DND-41 (cell line): Measurements from ENCODE around the gene FAM90A26.
A peak's percentile ranks its signal among the peaks of the same experiment; 100 is the strongest.
"Not testable (repeated sequence)": the region's sequence is repeated elsewhere in the genome, so short reads cannot be mapped to it uniquely, and the experiment has no call there.

Source experiments
- ATAC-seq: fragments of 200-7000 bp; cut with Tn5 transposase; 3 replicates; pipeline ENCODE4 v1.9.1; 2021; ENCODE audit warnings: low read depth; ENCODE audit not compliant: insufficient read depth
- DNase-seq: peaks from one replicate; pipeline ENCODE4 v3.0.0-alpha.2; 2020
- H2AFZ ChIP-seq: 2 replicates; pipeline ENCODE4 v1.6.0; 2012; ENCODE audit warnings: low read depth, low read length
- H3K27ac ChIP-seq: 2 replicates; pipeline ENCODE4 v1.5.1; 2012; ENCODE audit warnings: low read length, inconsistent platforms
- H3K27me3 ChIP-seq: fragments of 200-600 bp; sonication (generic); 2 replicates; pipeline ENCODE4 v1.6.0; 2012; ENCODE audit warnings: low read length, mild to moderate bottlenecking, inconsistent platforms; ENCODE audit not compliant: insufficient read depth, poor library complexity
- H3K36me3 ChIP-seq: 2 replicates; pipeline ENCODE4 v1.5.1; 2012; ENCODE audit warnings: low read length, inconsistent platforms; ENCODE audit not compliant: insufficient read depth
- H3K4me1 ChIP-seq: 2 replicates; pipeline ENCODE4 v1.5.1; 2012; ENCODE audit warnings: mild to moderate bottlenecking, low read length; ENCODE audit not compliant: insufficient read depth
- H3K4me2 ChIP-seq: 2 replicates; pipeline ENCODE4 v1.6.0; 2012; ENCODE audit warnings: mild to moderate bottlenecking, moderate library complexity, low read length, inconsistent platforms; ENCODE audit not compliant: insufficient read depth
- H3K4me3 ChIP-seq, 2 experiments: fragments of 200-600 bp in 1 of 2; shearing (Covaris generic) in 1 of 2; 2 replicates each; pipeline ENCODE4 v1.5.1; 2012 to 2016; ENCODE audit warnings: inconsistent platforms in 2 of 2, low read length in 2 of 2, mild to moderate bottlenecking in 2 of 2, low read depth in 1 of 2, moderate library complexity in 1 of 2
- H3K79me2 ChIP-seq: 2 replicates; pipeline ENCODE4 v1.6.0; 2012; ENCODE audit warnings: low read length, inconsistent platforms; ENCODE audit not compliant: insufficient read depth
- H3K9ac ChIP-seq: 2 replicates; pipeline ENCODE4 v1.6.0; 2012; ENCODE audit warnings: low read depth, mild to moderate bottlenecking, inconsistent platforms, low read length, moderate library complexity
- H3K9me3 ChIP-seq: 2 replicates; pipeline ENCODE4 v1.5.1; 2012; ENCODE audit warnings: low read length, moderate library complexity, mild to moderate bottlenecking, inconsistent platforms; ENCODE audit not compliant: insufficient read depth, severe bottlenecking
- H4K20me1 ChIP-seq: 2 replicates; pipeline ENCODE4 v1.6.0; 2012; ENCODE audit warnings: low read length; ENCODE audit not compliant: insufficient read depth
- CTCF ChIP-seq: IDR thresholded peaks from 2 replicates; pipeline ENCODE4 v1.5.1; 2012; ENCODE audit warnings: borderline replicate concordance, low read length, moderate library complexity, mild to moderate bottlenecking; ENCODE audit not compliant: poor library complexity, severe bottlenecking; ENCODE audit errors: extremely low read depth

Gene FAM90A26

DNA sequence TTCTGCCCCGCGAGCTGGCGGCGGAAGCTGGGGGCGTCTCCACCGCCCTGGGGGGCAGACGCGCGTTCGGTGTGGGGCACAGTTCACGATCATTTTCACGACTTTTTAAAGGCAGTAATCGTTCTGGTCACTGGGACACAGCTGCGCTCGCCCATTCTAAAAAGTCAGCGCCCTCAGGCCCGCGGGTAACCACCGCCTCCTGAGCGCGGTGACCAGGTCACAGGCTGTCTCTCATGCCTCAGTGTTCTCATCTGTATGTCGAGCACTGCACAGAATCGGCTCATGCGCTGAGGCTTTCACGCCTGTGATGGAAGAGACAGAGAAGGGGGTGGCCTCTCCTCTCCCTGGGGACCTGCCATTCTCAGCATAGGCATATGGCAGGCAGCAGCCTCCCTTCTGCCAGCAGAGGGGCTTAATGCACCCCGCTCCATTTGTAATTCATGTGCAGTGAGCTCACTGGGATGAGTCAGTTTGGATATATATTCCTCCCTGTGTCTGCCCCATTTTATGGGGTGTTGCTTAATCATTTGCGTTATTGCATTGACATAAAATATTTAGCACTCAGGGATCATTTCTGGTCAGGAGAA is 16.5 kb upstream of the FAM90A26 start:
- H3K27ac ChIP-seq, H3K9me3 ChIP-seq, H3K36me3 ChIP-seq, H4K20me1 ChIP-seq, H3K27me3 ChIP-seq, ATAC-seq, H3K4me1 ChIP-seq, H3K79me2 ChIP-seq: not testable (repeated sequence)
- peak; percentile 35 for DNase-seq
- Histone ChIP-seq H3K4me2 (peak overlapping the region; percentile 64), H2AFZ (peak overlapping the region; percentile 70), H3K9ac (peak overlapping the region; percentile 62), H3K4me3 (peak overlapping the region in 1 of 2 experiments; percentile 59; a peak in 3 of 4 replicates)
- peak; percentile 8 for TF ChIP-seq CTCF

DNA sequence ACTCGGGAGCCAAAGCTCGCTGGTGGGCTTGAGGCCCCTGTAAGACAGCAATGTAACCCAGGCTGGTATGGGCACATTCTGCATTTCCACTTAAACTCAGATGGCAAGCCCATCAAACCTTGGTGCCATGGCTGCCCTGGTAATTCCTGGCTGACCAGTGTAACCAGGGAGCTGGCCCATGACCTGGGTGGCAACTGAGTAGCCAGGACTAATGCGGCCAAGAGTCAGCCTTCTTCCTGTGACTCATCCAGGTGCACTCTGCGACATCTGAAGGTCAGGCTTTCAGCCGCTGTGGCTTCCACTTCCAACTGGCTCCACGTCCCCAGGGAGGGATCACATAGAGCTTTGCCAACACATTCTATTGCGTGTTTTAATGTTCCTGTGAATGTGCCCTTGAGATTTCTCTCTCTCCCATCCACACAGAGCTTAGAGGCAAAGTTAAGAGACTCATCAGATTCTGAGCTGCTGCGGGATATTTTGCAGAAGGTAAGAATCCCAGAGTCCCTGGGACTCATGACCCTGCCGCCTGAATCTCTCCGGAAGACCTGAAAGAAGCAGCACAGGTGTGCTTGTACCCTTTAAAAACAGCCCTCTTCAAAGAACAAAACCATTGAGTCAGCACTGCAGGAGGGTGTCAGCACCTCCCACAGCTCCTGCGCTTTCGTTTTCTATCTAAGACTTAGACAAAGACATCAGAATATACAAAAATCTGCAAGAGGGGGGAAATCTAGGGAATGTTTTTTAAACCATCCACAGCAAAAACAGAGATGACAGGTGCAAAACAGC is 14.9 kb upstream of the FAM90A26 start:
- H3K4me1 ChIP-seq, H3K27ac ChIP-seq, H3K9me3 ChIP-seq, ATAC-seq, H3K36me3 ChIP-seq, H3K9ac ChIP-seq, H3K4me3 ChIP-seq, DNase-seq, H4K20me1 ChIP-seq, H3K27me3 ChIP-seq, H2AFZ ChIP-seq, H3K79me2 ChIP-seq, H3K4me2 ChIP-seq: not testable (repeated sequence)

DNA sequence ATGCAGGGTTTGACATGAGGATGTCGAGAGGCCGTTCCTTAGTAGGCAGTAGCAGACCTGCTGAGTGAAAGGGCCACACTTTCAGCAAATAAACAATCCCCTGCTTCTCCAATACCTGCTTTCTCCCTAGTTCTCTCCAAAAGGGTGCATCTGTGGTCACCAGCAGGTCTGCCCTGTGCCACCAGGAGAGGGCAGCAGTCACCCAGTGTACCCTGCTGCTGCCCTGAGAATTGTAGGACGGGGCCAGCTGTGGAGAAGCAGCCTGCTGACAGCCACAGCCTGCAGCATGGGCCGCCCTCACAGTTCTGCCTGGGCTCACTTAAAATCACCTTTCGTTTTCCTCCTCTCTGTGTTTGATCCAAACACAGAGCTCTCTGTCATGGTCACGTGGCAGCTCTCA is 11.8 kb upstream of the FAM90A26 start:
- H2AFZ ChIP-seq, DNase-seq, H3K9ac ChIP-seq, H3K36me3 ChIP-seq, ATAC-seq, H3K79me2 ChIP-seq, H3K9me3 ChIP-seq, H3K27ac ChIP-seq, H3K4me2 ChIP-seq, H3K27me3 ChIP-seq, H3K4me1 ChIP-seq, H3K4me3 ChIP-seq, H4K20me1 ChIP-seq: not testable (repeated sequence)

GRCh38 chr4:9160046-9160445 is 10.2 kb upstream of the FAM90A26 start:
- DNase-seq, H3K9ac ChIP-seq, ATAC-seq, H3K79me2 ChIP-seq, H3K4me2 ChIP-seq, H3K4me1 ChIP-seq, H3K9me3 ChIP-seq, H3K27ac ChIP-seq, H3K27me3 ChIP-seq, H2AFZ ChIP-seq, H3K4me3 ChIP-seq, H3K36me3 ChIP-seq, H4K20me1 ChIP-seq: not testable (repeated sequence)

- not testable (repeated sequence) for H3K36me3 ChIP-seq, H3K4me2 ChIP-seq, H3K4me3 ChIP-seq, DNase-seq, H2AFZ ChIP-seq, H3K79me2 ChIP-seq, ATAC-seq, H4K20me1 ChIP-seq, H3K9me3 ChIP-seq, H3K9ac ChIP-seq, H3K4me1 ChIP-seq, H3K27ac ChIP-seq, H3K27me3 ChIP-seq
Measured at GRCh38 chr4:9165990-9166389, 4.2 kb upstream of the FAM90A26 start.

DNA sequence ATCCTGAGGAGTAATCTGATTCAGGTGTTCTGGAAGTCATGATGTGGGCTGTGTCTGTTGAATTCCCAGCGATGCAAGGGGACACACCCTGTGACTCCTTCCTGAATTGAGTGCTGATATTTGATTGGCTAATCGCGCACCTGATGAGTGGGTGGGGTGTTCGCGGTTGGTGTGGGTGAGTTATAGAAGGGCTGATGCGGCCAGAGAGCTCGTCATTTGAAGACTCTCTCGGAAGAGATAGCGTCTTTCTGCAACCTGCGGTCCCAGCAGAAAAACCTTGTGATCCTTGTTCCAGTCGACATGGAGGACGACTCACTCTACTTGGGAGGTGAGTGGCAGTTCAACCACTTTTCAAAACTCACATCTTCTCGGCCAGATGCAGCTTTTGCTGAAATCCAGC is 40.1 kb downstream of the FAM90A26 start, which contains the start of gene USP17L10:
Gene USP17L10, plus strand, starts transcription at position 301 of the 400 bp plus-strand sequence. Its CDS starts 0 bp downstream, at position 301.
- H3K9ac ChIP-seq, ATAC-seq, DNase-seq, H3K4me1 ChIP-seq, H3K79me2 ChIP-seq, H3K27ac ChIP-seq, H3K4me3 ChIP-seq, H3K36me3 ChIP-seq, H3K4me2 ChIP-seq, H3K27me3 ChIP-seq, H4K20me1 ChIP-seq, H3K9me3 ChIP-seq, H2AFZ ChIP-seq: not testable (repeated sequence)

DNA sequence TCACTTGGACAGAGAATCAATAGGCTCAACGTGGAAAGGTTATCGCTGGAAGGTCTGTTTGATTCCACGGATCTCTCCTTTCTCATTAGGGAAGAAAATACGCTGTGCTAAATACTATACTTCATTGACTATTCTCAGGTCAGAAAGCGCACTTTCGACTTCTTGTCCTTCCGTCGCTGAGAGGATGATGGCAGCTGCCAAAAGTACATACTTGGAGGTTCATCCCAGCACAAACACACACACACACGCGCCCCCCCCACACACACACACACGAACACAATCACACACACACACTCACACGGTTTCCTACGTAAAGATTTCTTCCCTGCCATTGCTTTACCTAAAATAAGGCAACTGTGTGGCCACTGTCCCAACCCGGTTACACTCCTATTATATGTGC is 44.5 kb downstream of the FAM90A26 start:
- not testable (repeated sequence) for ATAC-seq, H2AFZ ChIP-seq, H3K9ac ChIP-seq, H3K27ac ChIP-seq, H3K4me3 ChIP-seq, H3K4me2 ChIP-seq, H3K36me3 ChIP-seq, H3K4me1 ChIP-seq, H3K27me3 ChIP-seq, H4K20me1 ChIP-seq, H3K79me2 ChIP-seq, H3K9me3 ChIP-seq
- peak; percentile 0 for DNase-seq
